GM21381 (cell line): ENCODE data around the gene PVR.

Experiments
- ATAC-seq: cut with Tn5 transposase; IDR thresholded peaks from one replicate; pipeline ENCODE4 v1.9.1; 2021; ENCODE audit warnings: mild to moderate bottlenecking, moderate library complexity; ENCODE audit not compliant: unreplicated experiment

The PVR gene

GRCh38 chr19:44644402-44645016 lies 799 bp downstream of the PVR start:
- no peak for ATAC-seq

- no peak for ATAC-seq
Measured at GRCh38 chr19:44645407-44646048, 1.8 kb downstream of the PVR start.

GRCh38 chr19:44646049-44646416 lies 2.3 kb downstream of the PVR start:
- ATAC-seq, result no peak

GRCh38 chr19:44647144-44647543 lies 3.4 kb downstream of the PVR start:
- ATAC-seq, result no peak

- no peak for ATAC-seq
Measured at GRCh38 chr19:44648631-44649251, 5.0 kb downstream of the PVR start.

GRCh38 chr19:44649578-44650145 lies 6.0 kb downstream of the PVR start:
- ATAC-seq, result no peak

GRCh38 chr19:44653343-44653742 lies 9.6 kb downstream of the PVR start:
- no peak for ATAC-seq

- ATAC-seq, result peak; percentile 73
Measured at GRCh38 chr19:44653977-44654774, 10.5 kb downstream of the PVR start.

GRCh38 chr19:44657211-44657921 lies 13.7 kb downstream of the PVR start:
- no peak for ATAC-seq

GRCh38 chr19:44658069-44658733 lies 14.5 kb downstream of the PVR start:
- no peak for ATAC-seq

- no peak for ATAC-seq
Measured at GRCh38 chr19:44660081-44660480, 16.4 kb downstream of the PVR start.

GRCh38 chr19:44661205-44661604 lies 17.5 kb downstream of the PVR start:
- ATAC-seq, result no peak

- ATAC-seq, result no peak
Measured at GRCh38 chr19:44661904-44662303, 18.2 kb downstream of the PVR start.

GRCh38 chr19:44662691-44663385 lies 19.1 kb downstream of the PVR start:
- no peak for ATAC-seq

- no peak for ATAC-seq
Measured at GRCh38 chr19:44663996-44664395, 20.3 kb downstream of the PVR start.

- ATAC-seq, result no peak
Measured at GRCh38 chr19:44664976-44665375, 21.3 kb downstream of the PVR start.

- ATAC-seq, result no peak
Measured at GRCh38 chr19:44666852-44667556, 23.3 kb downstream of the PVR start.

GRCh38 chr19:44668985-44669764 lies 25.5 kb downstream of the PVR start:
- ATAC-seq, result no peak
